Neuronal stem cell (in vitro differentiated cells): ENCODE measurements around the gene CDKN2AIPNL.
"Not testable (repeated sequence)": the region's sequence is repeated elsewhere in the genome, so short reads cannot be mapped to it uniquely, and the experiment has no call there.

Source experiments
- DNase-seq: peaks from one replicate; pipeline ENCODE4 v3.0.0-alpha.2; 2013; ENCODE audit warnings: low spot score
- H2AFZ ChIP-seq: one replicate; pipeline ENCODE4 v1.6.1; 2013; ENCODE audit warnings: mild to moderate bottlenecking, low read length, inconsistent platforms
- H2AK5ac ChIP-seq: 2 replicates; pipeline ENCODE4 v1.6.1; 2013; ENCODE audit warnings: low read depth, mild to moderate bottlenecking, inconsistent platforms, low read length, moderate library complexity, mixed read lengths
- H2BK120ac ChIP-seq: 2 replicates; pipeline ENCODE4 v1.6.1; 2013; ENCODE audit warnings: low read depth, mild to moderate bottlenecking, inconsistent platforms, low read length, moderate library complexity, mixed read lengths
- H2BK12ac ChIP-seq: one replicate; pipeline ENCODE4 v1.6.1; 2013; ENCODE audit warnings: low read length, inconsistent platforms
- H2BK15ac ChIP-seq: 2 replicates; pipeline ENCODE4 v1.6.1; 2013; ENCODE audit warnings: mild to moderate bottlenecking, low read length, inconsistent platforms, mixed read lengths
- H2BK5ac ChIP-seq: one replicate; pipeline ENCODE4 v1.6.1; 2013; ENCODE audit warnings: inconsistent platforms, mild to moderate bottlenecking, low read length, moderate library complexity
- H3K14ac ChIP-seq: one replicate; pipeline ENCODE4 v1.6.1; 2013; ENCODE audit warnings: low read length, inconsistent platforms
- H3K18ac ChIP-seq: 2 replicates; pipeline ENCODE4 v1.6.1; 2013; ENCODE audit warnings: low read length, inconsistent platforms
- H3K23ac ChIP-seq: 2 replicates; pipeline ENCODE4 v1.6.1; 2013; ENCODE audit warnings: low read depth, mild to moderate bottlenecking, mixed read lengths, low read length, inconsistent platforms; ENCODE audit not compliant: poor library complexity
- H3K27ac ChIP-seq: replicated peaks from 3 replicates; pipeline ENCODE4 v1.5.1; 2013; ENCODE audit warnings: low read length, inconsistent platforms
- H3K27me3 ChIP-seq, 3 experiments: 2 replicates each; pipeline ENCODE4 v1.6.1; 2013; ENCODE audit warnings: low read length in 3 of 3, mild to moderate bottlenecking in 2 of 3, inconsistent platforms in 1 of 3, low read depth in 1 of 3, mixed read lengths in 1 of 3, moderate library complexity in 1 of 3; ENCODE audit not compliant: control insufficient read depth in 3 of 3, insufficient read depth in 3 of 3
- H3K36me3 ChIP-seq, 2 donors: replicated peaks in 1 of 2; 2 replicates each; pipeline ENCODE4 v1.6.1; 2013; ENCODE audit warnings: low read length in 2 of 2; ENCODE audit not compliant: control insufficient read depth in 2 of 2, insufficient read depth in 2 of 2
- H3K4ac ChIP-seq: 2 replicates; pipeline ENCODE4 v1.6.1; 2013; ENCODE audit warnings: inconsistent platforms, mild to moderate bottlenecking, low read length, moderate library complexity
- H3K4me1 ChIP-seq, 2 donors: 1 replicate in 1 of 2; 2 replicates in 1 of 2; pipeline ENCODE4 v1.6.1; 2013; ENCODE audit warnings: low read length in 2 of 2, low read depth in 1 of 2; ENCODE audit not compliant: control insufficient read depth in 2 of 2, insufficient read depth in 1 of 2
- H3K4me2 ChIP-seq: one replicate; pipeline ENCODE4 v1.6.1; 2013; ENCODE audit warnings: mild to moderate bottlenecking, low read length, inconsistent platforms; ENCODE audit not compliant: insufficient read depth, poor library complexity, severe bottlenecking
- H3K4me3 ChIP-seq, 2 donors: 2 replicates each; pipeline ENCODE4 v1.5.1; 2013; ENCODE audit warnings: low read length in 2 of 2, mild to moderate bottlenecking in 2 of 2, inconsistent platforms in 1 of 2, moderate library complexity in 1 of 2
- H3K79me1 ChIP-seq: one replicate; pipeline ENCODE4 v1.6.1; 2013; ENCODE audit warnings: low read depth, mild to moderate bottlenecking, inconsistent platforms, low read length, moderate library complexity
- H3K9ac ChIP-seq: one replicate; pipeline ENCODE4 v1.6.1; 2013; ENCODE audit warnings: mild to moderate bottlenecking, low read depth, low read length, inconsistent platforms; ENCODE audit not compliant: poor library complexity
- H3K9me3 ChIP-seq, 2 donors: replicated peaks in 1 of 2; 2 replicates each; pipeline versions ENCODE3 to v1.6.1; 2013; ENCODE audit warnings: low read length in 2 of 2, mild to moderate bottlenecking in 2 of 2, inconsistent platforms in 1 of 2, low read depth in 1 of 2, mixed read lengths in 1 of 2, moderate library complexity in 1 of 2; ENCODE audit not compliant: control insufficient read depth in 2 of 2, insufficient read depth in 1 of 2
- H4K8ac ChIP-seq: one replicate; pipeline ENCODE4 v1.6.1; 2013; ENCODE audit warnings: low read depth, mild to moderate bottlenecking, inconsistent platforms, low read length, moderate library complexity
- H4K91ac ChIP-seq: one replicate; pipeline ENCODE4 v1.6.1; 2013; ENCODE audit warnings: low read length, low read depth, mild to moderate bottlenecking, inconsistent platforms; ENCODE audit not compliant: poor library complexity
- WGBS, 2 donors: extraction: QIAGEN DNeasy Blood & Tissue Kit; methylation state at CpG; one replicate each; pipeline ENCODE4 v1.1.7; 2013; ENCODE audit warnings: missing lambda C conversion rate in 2 of 2, mixed read lengths in 1 of 2; ENCODE audit not compliant: insufficient read length in 2 of 2, insufficient replicate concordance in 1 of 2; ENCODE audit errors: extremely low coverage in 2 of 2; 5-methylcytosine and 5-hydroxymethylcytosine counted together

CDKN2AIPNL gene

DNA sequence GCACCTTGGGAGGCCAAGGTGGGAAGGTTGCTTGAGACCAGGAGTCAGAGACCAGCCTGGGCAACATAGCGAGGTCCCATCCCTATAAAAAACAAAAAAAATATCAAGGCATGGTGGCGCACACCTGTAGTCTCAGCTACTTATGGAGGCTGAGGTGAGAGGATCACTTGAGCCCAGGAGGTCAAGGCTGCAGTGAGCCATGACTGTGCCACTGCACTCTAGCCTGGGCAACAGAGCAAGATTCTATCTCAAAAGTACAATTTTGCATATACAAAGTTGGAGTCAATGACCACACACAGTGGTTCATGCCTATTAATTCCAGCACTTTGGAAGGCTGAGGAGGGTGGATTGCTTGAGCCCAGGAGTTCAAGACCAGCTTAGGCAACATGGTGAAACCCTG is 29.5 kb downstream of the CDKN2AIPNL start:
- not testable (repeated sequence) for H3K27ac ChIP-seq, H3K4ac ChIP-seq, H2BK12ac ChIP-seq, H3K23ac ChIP-seq, H3K4me3 ChIP-seq, H4K91ac ChIP-seq, H2BK120ac ChIP-seq, H2AK5ac ChIP-seq, H3K9ac ChIP-seq, H3K27me3 ChIP-seq, H3K14ac ChIP-seq, H3K4me1 ChIP-seq, H4K8ac ChIP-seq, DNase-seq, H2AFZ ChIP-seq, H3K79me1 ChIP-seq, H3K9me3 ChIP-seq, H3K4me2 ChIP-seq, H2BK5ac ChIP-seq, H3K18ac ChIP-seq, H2BK15ac ChIP-seq
- WGBS, 2 donors: no CpG with 5 or more reads among the region's 2 CpGs
- peaks cover 16 to 92% of the 10 kb centered on the region in 2 donors for H3K36me3 ChIP-seq

DNA sequence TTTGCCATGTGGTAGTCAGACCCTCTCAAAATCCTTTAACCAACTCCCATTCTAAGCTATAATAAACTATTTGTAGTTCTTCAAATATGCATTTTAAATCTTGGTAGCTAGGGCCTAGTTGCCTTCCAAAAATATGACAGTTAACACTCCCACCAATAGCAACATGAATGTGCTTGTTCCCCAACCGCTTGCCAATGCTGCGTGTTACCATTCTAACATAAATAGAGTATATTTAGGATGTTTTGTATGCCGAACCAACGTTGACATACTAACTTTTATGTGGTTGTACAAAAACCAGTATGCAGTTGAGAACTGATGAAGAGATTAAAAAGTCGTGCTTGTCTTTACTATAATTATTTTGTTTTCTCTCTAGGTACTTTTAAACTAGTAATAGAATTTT is 31.3 kb downstream of the CDKN2AIPNL start:
- H3K9me3 ChIP-seq: no peaks in the 10 kb centered on the region
- no peak overlapping the region for H3K14ac ChIP-seq
- no peak overlapping the region for H3K18ac ChIP-seq
- no peak overlapping the region for H3K4me2 ChIP-seq
- no peak overlapping the region for H2AK5ac ChIP-seq
- no peaks in the 10 kb centered on the region for H3K79me1 ChIP-seq
- no CpG with 5 or more reads among the region's 5 CpGs for WGBS, 2 donors
- no peak overlapping the region for H3K4ac ChIP-seq
- H4K8ac ChIP-seq: no peak overlapping the region
- no peak for DNase-seq
- no peak overlapping the region for H3K27ac ChIP-seq
- H2BK15ac ChIP-seq: no peak overlapping the region
- H2BK120ac ChIP-seq: no peak overlapping the region
- no peak overlapping the region for H2BK12ac ChIP-seq
- H3K36me3 ChIP-seq: peaks cover 18 to 93% of the 10 kb centered on the region in 2 donors
- no peak overlapping the region for H3K4me3 ChIP-seq
- no peak overlapping the region for H4K91ac ChIP-seq
- H3K27me3 ChIP-seq: no peaks in the 10 kb centered on the region
- H3K9ac ChIP-seq: no peak overlapping the region
- no peaks in the 10 kb centered on the region for H3K4me1 ChIP-seq
- H2AFZ ChIP-seq: no peak overlapping the region
- no peak overlapping the region for H3K23ac ChIP-seq
- H2BK5ac ChIP-seq: no peak overlapping the region

DNA sequence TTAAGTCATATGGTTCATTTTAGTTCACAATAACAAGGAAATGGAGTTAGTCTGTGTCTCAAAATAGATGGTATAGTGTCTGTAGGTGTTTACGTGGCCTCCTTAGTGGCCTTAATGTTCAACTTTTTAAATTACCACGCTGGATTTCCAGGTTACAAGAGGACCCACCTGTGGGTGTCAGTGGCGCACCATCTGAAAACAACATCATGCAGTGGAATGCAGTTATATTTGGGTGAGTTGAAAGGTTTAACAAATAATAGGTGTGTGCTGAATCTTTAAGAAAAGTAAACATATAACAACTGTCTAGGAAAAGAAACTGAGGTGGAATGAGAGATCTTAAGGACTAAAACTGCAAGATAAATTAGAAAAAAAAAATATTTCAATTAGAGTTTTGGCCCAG is 37.4 kb downstream of the CDKN2AIPNL start:
- H2BK5ac ChIP-seq: no peak overlapping the region
- no CpG with 5 or more reads among the region's 3 CpGs for WGBS, 2 donors
- H3K14ac ChIP-seq: no peak overlapping the region
- H4K8ac ChIP-seq: no peak overlapping the region
- DNase-seq: no peak
- no peak overlapping the region for H3K23ac ChIP-seq
- no peak overlapping the region for H3K4ac ChIP-seq
- no peak overlapping the region for H3K18ac ChIP-seq
- no peak overlapping the region for H2AFZ ChIP-seq
- no peak overlapping the region for H2BK12ac ChIP-seq
- no peak overlapping the region for H3K27ac ChIP-seq
- peaks cover 0 to 2% of the 10 kb centered on the region in 2 donors for H3K4me1 ChIP-seq
- H4K91ac ChIP-seq: no peak overlapping the region
- H3K79me1 ChIP-seq: no peaks in the 10 kb centered on the region
- no peak overlapping the region for H2AK5ac ChIP-seq
- no peak overlapping the region for H3K4me3 ChIP-seq
- no peak overlapping the region for H2BK15ac ChIP-seq
- H3K36me3 ChIP-seq: peaks cover 2 to 50% of the 10 kb centered on the region in 2 donors
- no peaks in the 10 kb centered on the region for H3K27me3 ChIP-seq
- H3K4me2 ChIP-seq: no peak overlapping the region
- H3K9ac ChIP-seq: no peak overlapping the region
- no peaks in the 10 kb centered on the region for H3K9me3 ChIP-seq
- no peak overlapping the region for H2BK120ac ChIP-seq

DNA sequence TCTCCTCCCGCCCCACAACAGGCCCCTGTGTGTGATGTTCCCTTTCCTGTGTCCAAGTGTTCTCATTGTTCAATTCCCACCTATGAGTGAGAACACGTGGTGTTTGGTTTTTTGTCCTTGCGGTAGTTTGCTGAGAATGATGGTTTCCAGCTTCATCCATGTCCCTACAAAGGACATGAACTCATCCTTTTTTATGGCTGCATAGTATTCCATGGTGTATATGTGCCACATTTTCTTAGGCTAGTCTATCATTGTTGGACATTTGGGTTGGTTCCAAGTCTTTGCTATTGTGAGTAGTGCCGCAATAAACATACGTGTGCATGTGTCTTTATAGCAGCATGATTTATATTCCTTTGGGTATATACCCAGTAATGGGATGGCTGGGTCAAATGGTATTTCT is 38.0 kb downstream of the CDKN2AIPNL start:
- not testable (repeated sequence) for DNase-seq, H2AFZ ChIP-seq, H3K9me3 ChIP-seq, H3K4me2 ChIP-seq, H3K79me1 ChIP-seq, H3K23ac ChIP-seq, H3K27me3 ChIP-seq, H3K27ac ChIP-seq, H4K8ac ChIP-seq, H4K91ac ChIP-seq, H3K4me3 ChIP-seq, H2AK5ac ChIP-seq, H3K4ac ChIP-seq, H2BK5ac ChIP-seq, H3K4me1 ChIP-seq, H3K18ac ChIP-seq, H3K9ac ChIP-seq, H2BK12ac ChIP-seq, H2BK15ac ChIP-seq, H3K14ac ChIP-seq, H2BK120ac ChIP-seq
- H3K36me3 ChIP-seq: peaks cover 2 to 44% of the 10 kb centered on the region in 2 donors
- WGBS, 2 donors: no CpG with 5 or more reads among the region's 5 CpGs
